Islet precursor cell (in vitro differentiated cells): ENCODE results near the gene PEDS1.

Experiments used
- DNase-seq: peaks from one replicate; pipeline ENCODE4 v3.0.0-alpha.2; 2018

Gene PEDS1

GRCh38 chr20:50130995-50131394 lies 22.5 kb downstream of the PEDS1 start:
- DNase-seq: no peak

GRCh38 chr20:50130356-50130723 lies 23.2 kb downstream of the PEDS1 start:
- DNase-seq: no peak

- DNase-seq: no peak
These were observed 23.7 kb downstream of the PEDS1 start for GRCh38 chr20:50129662-50130355.

GRCh38 chr20:50128520-50128905 lies 25.0 kb downstream of the PEDS1 start:
- no peak for DNase-seq

GRCh38 chr20:50127587-50128519 lies 25.7 kb downstream of the PEDS1 start:
- DNase-seq: no peak

- no peak for DNase-seq
These were observed 26.9 kb downstream of the PEDS1 start for GRCh38 chr20:50126662-50127061.

GRCh38 chr20:50125279-50125678 lies 28.2 kb downstream of the PEDS1 start:
- DNase-seq: no peak

- no peak for DNase-seq
These were observed 29.0 kb downstream of the PEDS1 start for GRCh38 chr20:50124496-50124895.

- no peak for DNase-seq
These were observed 30.1 kb downstream of the PEDS1 start for GRCh38 chr20:50123418-50123817.

GRCh38 chr20:50122763-50123162 lies 30.8 kb downstream of the PEDS1 start:
- no peak for DNase-seq

GRCh38 chr20:50121858-50122271 lies 31.7 kb downstream of the PEDS1 start:
- DNase-seq: peak; percentile 89

- peak; percentile 81 for DNase-seq
These were observed 32.4 kb downstream of the PEDS1 start for GRCh38 chr20:50120935-50121693.

- DNase-seq: no peak
These were observed 35.3 kb downstream of the PEDS1 start for GRCh38 chr20:50118203-50118602.

GRCh38 chr20:50116368-50116999 lies 37.0 kb downstream of the PEDS1 start:
- no peak for DNase-seq

- peak; percentile 96 for DNase-seq
These were observed 37.7 kb downstream of the PEDS1 start for GRCh38 chr20:50115591-50116367.

GRCh38 chr20:50115041-50115512 lies 38.4 kb downstream of the PEDS1 start:
- DNase-seq: no peak

GRCh38 chr20:50113420-50114224 lies 39.9 kb downstream of the PEDS1 start:
- no peak for DNase-seq

GRCh38 chr20:50112512-50113419 lies 40.8 kb downstream of the PEDS1 start, which contains the start of gene UBE2V1:
Gene UBE2V1 (minus strand): TSS chr20:50113150. CDS start chr20:50113128, 22 bp downstream.
- peak; percentile 96 for DNase-seq

- no peak for DNase-seq
These were observed 41.6 kb downstream of the PEDS1 start for GRCh38 chr20:50111829-50112495.
